GM21515 (cell line): Measurements from ENCODE around the gene PKD1.

Experiments used
- ATAC-seq: cut with Tn5 transposase; IDR thresholded peaks from one replicate; pipeline ENCODE4 v1.9.1; 2021; ENCODE audit not compliant: unreplicated experiment

The PKD1 gene

GRCh38 chr16:2170587-2171435, 35.1 kb upstream of the PKD1 start:
- no peak for ATAC-seq

DNA sequence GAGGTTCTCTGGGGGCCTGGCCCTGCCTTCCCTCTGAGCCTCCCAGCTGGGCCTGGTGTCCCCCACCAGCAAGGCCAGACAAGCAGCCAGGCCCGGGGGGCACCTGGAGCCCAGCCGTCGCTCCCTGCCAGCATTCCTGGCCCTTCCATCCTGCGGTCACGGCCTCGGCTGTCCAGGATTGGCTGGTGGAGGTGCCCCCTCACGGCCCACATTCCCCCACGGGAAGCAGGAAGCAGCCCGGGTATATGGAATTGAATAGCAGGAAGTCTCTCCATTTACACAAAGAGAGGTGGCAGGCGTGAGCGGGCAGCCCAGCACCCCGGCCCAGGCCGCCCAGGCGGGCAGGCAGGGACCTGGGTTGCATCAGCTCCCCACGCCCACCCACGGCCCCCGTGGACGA, 34.4 kb upstream of the PKD1 start:
- no peak for ATAC-seq

GRCh38 chr16:2167068-2167638, 31.5 kb upstream of the PKD1 start:
- no peak for ATAC-seq

GRCh38 chr16:2166263-2167067, 30.8 kb upstream of the PKD1 start:
- no peak for ATAC-seq

- no peak for ATAC-seq
These were observed 30.2 kb upstream of the PKD1 start for GRCh38 chr16:2165861-2166260.

DNA sequence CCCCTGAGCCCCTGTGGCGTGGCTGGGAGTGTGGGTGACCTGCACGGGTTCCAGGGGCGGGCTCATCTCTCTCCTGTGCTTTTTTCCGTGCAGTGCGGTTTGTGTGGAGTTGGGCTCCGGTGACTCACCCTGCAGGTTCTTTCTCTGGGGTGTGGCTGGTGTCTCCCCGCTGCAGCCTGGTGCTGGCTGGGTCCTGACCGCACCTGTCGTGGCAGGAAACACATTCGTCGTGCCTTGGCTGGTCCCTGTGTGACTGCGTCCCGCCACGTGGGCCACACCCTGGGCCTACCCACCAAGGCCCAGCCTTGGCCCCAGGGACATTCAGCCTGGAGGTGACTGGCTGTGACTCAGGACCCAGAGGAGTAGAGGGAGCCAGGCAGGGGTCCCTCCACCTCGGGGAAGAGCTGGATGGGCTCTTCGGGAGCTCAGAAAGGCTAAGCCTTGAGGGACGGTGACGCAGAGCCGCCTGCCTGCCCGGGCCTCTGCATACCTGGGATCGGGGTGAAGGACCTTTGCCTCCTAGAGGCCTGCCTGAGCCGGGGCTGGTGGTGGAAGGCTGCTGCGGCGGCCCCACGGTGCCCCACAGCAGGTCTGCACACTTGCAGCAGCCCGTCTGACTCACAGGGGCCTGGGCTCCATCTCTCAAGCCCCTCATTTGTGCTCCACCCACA, 27.6 kb upstream of the PKD1 start:
- no peak for ATAC-seq

GRCh38 chr16:2162676-2163118, 27.0 kb upstream of the PKD1 start:
- no peak for ATAC-seq

DNA sequence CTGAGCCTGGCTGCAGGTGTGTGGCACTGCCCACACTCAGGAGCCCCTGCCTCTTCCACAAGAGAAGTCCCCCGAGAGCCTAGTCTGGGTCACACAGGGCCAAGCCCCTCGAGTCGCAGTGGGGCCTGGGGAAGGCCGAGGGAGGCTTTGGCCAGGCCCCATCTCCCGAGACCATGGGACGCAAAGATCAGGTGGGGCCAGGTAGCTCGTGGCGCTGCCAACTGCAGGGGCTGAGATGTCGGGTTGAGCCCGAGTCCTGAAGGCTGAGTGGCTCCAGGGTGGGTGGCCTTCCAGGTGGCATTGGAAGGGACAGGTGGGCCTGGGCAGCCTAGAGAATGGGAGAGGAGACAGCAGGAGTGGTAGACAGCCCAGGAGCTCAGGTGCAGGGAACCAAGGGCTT, 26.2 kb upstream of the PKD1 start:
- ATAC-seq: no peak

DNA sequence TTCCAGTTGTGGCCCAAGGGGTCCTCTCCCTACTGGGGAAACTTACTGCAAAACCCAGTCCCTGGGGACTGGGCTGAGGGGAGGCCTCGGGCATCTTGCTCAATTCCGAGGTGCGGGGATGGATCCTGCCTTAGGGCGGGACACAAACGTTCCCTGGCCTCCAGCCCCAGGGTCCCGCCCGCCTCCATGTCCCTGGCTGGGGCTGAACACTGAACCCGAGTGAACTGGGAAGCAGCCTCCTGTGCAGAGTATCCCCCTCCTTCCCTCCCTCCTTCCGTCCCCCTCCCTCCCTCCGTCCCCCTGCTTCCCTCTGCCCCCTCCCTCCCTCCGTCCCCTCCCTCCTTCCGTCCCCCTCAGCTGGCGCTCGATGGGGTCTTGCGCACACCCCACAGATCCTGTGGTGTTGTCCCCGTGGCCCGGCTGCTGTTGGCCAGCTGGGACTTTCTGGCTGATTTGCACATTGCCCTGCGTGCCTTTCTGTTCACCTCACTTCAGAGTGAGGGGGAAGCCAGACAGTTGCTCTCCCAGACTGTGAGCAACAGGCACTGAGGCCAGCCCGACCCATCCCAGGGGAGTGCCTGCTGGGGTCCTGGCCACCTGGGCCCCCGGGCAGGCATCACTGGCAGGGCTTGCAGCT, 25.3 kb upstream of the PKD1 start:
- no peak for ATAC-seq

DNA sequence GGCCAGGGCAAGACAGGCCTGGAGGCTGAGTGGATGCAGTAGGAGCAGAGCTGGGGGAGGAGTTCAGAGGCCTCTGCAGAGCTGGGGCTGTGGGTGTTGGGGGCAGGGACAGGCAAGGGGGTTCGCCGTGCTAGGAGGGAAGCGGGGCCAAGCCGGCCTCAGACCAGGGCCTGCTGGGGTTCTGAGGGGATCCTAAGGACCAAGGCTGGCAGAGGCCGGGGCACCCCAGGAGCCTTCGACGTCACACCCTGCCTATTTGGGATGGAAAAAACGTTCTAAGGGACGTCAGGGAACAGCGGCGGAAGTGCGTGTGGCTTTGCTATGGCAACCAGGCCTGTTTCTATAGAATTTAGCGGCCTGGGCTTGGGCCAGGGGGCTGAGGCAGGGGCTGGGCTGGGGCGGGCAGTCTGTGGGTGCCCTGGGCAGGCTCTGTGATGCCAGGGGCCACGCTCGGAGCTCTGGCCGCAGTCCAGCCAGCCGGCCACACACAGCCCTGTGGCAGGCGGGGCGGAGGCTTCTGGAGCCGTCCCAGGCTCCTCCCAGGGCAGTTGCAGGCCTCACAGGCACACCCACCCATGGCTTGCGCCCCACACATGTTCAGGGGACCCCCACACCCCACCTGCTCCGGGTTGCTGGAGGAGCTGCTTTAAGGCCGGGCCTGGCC, 23.6 kb upstream of the PKD1 start:
- no peak for ATAC-seq

DNA sequence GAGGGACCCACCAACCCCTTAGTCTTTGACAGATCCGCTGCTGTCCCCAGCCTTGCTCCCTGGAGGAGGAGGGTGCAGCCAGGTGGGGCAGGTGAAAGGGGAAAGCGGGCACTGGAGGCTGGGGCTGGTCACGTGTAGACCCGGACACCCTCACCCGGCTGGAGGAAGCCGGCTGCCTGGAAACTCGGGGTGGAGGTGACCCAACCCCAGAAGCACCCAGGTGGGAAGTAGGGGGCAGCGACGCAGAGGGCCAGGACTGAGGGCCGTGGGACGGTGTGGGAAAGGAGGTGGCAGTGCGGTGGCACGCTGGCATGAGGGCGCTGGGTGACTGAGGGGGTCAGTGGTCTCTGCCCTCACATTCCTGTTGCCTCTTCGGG, 22.6 kb upstream of the PKD1 start:
- no peak for ATAC-seq

- ATAC-seq: no peak
These were observed 22.0 kb upstream of the PKD1 start for GRCh38 chr16:2157480-2158261.

DNA sequence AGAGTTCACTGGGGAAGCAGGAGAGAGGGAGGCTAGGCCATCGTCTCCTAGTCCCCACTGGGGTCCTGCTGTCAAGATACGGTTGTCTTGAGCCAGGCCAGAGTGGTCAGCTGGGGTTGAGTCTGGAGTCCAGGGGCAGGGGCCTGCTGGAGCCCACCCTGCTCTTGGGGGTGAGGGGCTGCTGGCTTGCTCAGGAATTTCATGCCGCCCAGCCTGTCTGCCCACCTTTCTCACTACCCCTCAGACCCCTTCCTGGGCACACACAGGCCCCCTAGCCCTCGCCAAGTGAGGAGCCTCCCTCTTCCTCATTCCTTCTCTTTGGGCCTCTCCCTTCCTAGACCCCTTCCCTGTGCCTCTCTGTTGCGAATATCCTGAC, 21.1 kb upstream of the PKD1 start:
- no peak for ATAC-seq

- no peak for ATAC-seq
These were observed 20.5 kb upstream of the PKD1 start for GRCh38 chr16:2155977-2156848.

DNA sequence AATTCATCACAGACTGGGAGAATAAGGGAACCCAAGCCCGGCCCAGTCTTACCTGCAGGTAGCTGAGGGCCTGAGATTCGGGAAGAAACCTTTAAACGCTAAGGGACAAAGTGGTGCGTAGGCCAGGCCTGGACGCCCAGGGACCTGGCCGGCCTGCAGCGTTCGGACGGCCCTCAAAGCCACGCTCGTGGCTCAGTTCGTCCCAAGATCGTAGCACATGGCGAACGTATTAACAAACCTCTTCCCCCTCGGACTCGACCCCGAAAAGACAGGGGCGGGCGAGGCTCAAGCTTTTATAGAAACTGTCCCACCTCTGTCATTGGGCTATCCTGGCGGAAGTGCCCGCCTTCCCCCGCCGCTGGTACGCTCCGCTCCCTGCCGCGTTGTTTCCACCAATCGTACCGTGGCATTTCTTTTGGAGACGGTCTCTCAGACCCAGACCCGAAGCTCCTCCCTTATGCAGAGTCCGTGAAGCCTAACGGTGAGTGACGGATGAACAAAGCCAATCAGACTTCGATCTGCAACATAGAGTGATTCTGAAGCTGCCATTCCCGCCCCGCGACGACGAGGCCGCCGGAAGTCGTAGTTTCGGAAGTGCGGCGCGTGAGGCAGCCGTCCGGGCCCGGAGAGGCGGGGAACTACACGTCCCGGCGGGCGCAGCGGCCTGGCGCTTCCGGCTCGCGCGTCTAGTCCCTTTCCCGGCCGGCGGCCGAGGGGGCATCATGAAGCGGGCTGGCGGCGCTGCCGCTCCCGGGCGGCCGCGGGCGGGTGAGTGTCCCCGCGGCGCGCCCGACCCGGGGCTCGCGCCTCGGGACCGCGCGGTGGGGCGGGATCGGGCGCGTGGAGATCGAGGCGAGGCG, 19.6 kb upstream of the PKD1 start, which contains the start of gene TRAF7:
TSS of gene TRAF7 (plus strand) at position 692 of the 860 bp plus-strand sequence. CDS start 8,139 bp downstream, outside the sequence.
- ATAC-seq: peak; percentile 81

GRCh38 chr16:2154533-2155090, 18.9 kb upstream of the PKD1 start:
- ATAC-seq: no peak
